Fibroblast of skin of right quadriceps (primary cell): ENCODE results near the gene SNRPD2.
"Not testable (repeated sequence)": the region's sequence is repeated elsewhere in the genome, so short reads cannot be mapped to it uniquely, and the experiment has no call there.

Source experiments
- DNase-seq: peaks from one replicate; pipeline ENCODE4 v3.0.0-alpha.2; 2013

SNRPD2 gene

GRCh38 chr19:45691516-45692186 lies at the start of gene SNRPD2:
Gene SNRPD2 (minus strand): TSS chr19:45691953. CDS start chr19:45691888, 65 bp downstream.
- peak; percentile 94 for DNase-seq

DNA sequence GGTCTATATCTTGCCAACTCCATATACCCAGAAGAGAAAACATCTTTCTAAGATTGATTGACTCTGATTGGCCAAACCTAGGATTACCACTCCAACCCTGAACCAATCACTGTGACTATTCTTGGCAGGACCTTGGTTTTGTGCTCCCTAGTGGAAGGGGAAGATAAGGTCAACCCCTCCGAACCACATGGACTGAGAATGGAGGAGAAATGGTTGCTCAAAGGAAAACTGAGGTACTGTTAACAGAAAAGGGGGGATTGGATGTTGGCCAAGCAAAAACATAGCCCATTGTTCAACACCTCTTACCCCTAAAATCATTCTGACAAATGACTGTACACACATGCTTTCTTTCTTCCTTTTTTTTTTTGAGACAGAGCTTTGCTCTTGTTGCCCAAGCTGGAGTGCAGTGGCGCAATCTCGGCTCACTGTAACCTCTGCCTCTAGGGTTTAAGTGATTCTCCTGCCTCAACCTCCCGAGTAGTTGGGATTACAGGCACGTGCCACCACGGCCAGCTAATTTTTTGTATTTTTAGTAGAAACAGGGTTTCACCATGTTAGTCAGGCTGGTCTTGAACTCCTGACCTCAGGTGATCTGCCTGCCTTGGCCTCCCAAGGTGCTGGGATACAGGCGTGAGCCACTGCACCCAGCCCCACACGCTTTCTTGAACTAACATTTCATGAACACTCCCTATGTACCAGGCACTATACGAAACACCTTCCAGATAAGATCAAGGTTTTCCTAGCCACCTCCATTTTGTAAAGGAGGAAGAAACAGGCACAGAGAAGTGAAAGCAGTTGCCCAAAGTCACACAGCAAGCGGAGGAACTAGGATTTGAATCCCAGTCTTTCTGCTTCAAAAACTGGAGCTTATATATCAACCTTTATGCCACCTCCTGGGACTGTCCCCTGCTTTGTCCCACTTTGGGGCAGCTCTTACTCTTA lies 48.0 kb upstream of the SNRPD2 start:
- no peak for DNase-seq

GRCh38 chr19:45733160-45733810 lies 41.5 kb upstream of the SNRPD2 start, which contains the start of gene MEIOSIN:
Gene MEIOSIN (plus strand): TSS chr19:45733439. CDS start chr19:45735377, 1,938 bp downstream.
- no peak for DNase-seq

- peak; percentile 99 for DNase-seq
These were observed 38.9 kb upstream of the SNRPD2 start, which contains the start of gene FBXO46 for GRCh38 chr19:45730368-45731288. Gene FBXO46 (minus strand): TSS chr19:45730896. CDS start chr19:45713495, 17,401 bp downstream.

GRCh38 chr19:45729800-45730290 lies 38.1 kb upstream of the SNRPD2 start:
- DNase-seq: no peak

GRCh38 chr19:45728683-45729082 lies 36.9 kb upstream of the SNRPD2 start:
- not testable (repeated sequence) for DNase-seq

GRCh38 chr19:45720065-45720464 lies 28.3 kb upstream of the SNRPD2 start:
- not testable (repeated sequence) for DNase-seq

DNA sequence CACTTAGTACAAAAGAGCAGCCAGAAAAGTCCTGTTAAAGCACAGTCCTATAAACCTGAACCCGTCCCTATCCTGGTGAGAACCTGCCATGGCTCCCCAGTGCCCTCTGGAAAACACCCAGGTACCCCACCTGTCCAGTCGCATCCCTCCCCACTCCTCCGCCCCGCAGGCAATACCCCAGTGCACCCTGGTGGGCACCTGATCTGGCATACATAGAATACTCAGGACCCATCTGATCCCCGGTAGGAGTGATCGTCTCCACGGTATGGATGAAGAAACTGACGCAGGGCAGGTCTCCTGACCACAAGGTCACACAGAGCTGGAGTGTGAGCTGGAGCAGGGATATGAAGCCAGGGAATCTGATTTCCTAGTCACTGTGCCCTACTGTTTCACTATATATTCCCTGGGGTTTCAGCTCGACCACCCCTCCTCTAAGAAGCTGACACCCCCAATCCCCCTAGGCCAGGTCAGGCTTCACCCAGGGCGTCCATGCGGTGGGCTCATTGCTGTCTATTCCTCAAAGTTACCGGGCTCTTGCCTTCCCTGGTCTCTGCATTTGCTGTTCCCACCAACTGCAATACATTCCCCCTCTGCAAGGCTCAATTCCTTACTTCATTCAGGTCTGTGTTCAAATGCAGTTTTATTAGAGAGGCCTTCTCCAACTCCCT lies 26.4 kb upstream of the SNRPD2 start:
- no peak for DNase-seq

GRCh38 chr19:45717131-45717982 lies 25.6 kb upstream of the SNRPD2 start:
- DNase-seq: peak; percentile 99

DNA sequence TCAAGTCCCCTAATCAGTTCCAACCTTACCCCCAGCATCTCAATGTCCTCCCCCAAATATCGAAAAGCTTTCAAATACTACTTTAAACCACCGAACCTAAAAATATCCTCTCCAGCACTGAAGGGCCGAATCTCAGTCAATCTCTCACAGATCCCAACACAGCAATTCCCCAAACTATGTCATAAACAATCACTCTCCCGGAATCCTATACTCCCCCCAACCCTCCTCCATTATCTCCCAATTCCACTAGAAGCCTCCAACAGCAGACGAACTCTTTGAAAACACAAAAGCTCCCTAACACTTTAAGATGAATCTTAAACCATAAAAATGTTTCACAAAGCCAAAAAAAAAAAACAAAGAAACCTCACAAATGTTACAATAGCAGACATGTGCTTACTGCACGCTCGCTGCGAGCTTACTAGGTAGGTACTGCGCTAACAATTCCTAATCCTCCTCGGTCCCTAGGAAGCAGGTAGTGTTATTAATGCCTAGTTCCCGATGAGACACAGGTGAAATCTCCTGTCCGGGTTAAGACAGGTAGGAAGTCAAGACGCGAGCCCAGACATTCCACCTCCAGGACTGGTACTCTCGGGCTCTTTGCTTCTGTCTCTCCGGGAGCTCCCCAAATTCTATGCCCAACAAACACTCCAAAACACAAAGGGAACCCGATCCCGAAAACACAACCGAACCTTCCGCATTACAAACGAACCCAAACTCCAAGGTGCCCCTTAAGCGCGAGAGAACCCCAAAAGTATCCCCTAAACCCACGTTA lies 24.8 kb upstream of the SNRPD2 start:
- DNase-seq: peak; percentile 35

DNA sequence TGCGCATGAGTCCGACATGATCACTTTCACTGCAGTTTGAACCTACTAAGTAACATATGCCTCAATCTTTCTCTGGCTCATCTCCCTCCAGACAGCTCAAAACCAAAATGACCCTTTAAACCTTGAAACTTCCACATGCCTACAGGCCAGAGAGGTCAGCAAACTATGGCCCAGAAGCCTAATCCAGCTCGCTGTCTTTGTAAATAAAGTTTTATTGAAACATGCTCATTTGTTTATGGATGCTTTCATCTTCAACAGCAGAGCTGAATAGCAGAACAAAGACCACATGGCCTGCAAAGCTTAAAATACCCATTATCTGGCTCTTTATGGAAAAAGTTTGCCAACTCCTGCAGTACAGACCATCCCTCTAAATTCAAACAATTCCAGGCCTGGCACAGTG lies 23.4 kb upstream of the SNRPD2 start:
- no peak for DNase-seq

- no peak for DNase-seq
These were observed 21.4 kb upstream of the SNRPD2 start for GRCh38 chr19:45713141-45713540.

- DNase-seq: no peak
These were observed 20.9 kb upstream of the SNRPD2 start for GRCh38 chr19:45712699-45713067.

DNA sequence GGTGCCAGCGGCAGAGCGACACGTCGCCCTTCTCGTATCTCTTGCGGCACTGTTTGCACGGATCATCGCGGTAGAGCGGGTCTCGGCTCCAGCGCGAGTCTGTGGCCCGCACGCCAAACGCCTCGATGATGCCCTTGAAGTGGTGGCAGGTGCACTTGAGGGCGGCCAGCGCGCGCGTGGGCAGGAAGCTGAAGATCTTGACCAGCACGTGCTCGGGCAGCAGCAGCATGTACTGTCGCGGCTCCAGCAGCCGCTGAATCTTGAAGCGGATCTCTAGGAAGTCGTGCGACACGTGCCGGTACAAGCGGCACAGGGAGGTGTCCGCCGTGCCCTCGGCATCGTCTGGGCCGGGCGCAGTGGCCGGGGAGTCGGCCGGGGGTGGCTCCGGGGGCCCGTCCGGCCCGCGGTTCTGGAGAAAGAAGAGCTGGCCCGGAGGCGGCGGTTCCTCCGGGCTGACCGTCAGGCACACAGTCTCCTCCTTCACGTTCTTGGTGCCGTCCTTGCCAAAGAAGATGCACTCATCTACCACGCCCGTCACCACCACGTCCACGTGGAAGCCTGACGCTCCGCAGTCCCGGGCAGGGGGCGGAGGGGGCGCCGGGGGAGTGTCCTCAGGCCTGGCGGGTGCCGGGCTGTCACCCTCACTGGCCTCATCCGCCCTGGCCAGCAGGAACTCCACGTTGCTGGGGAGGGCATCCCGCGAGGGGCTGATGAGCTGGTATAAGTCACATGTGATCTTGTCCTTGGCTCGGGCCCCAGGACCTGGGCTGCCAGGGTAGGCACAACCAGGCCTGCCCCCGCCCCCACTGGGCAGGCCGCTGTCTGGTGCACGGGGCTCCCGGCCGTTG lies 20.3 kb upstream of the SNRPD2 start:
- DNase-seq: no peak

DNA sequence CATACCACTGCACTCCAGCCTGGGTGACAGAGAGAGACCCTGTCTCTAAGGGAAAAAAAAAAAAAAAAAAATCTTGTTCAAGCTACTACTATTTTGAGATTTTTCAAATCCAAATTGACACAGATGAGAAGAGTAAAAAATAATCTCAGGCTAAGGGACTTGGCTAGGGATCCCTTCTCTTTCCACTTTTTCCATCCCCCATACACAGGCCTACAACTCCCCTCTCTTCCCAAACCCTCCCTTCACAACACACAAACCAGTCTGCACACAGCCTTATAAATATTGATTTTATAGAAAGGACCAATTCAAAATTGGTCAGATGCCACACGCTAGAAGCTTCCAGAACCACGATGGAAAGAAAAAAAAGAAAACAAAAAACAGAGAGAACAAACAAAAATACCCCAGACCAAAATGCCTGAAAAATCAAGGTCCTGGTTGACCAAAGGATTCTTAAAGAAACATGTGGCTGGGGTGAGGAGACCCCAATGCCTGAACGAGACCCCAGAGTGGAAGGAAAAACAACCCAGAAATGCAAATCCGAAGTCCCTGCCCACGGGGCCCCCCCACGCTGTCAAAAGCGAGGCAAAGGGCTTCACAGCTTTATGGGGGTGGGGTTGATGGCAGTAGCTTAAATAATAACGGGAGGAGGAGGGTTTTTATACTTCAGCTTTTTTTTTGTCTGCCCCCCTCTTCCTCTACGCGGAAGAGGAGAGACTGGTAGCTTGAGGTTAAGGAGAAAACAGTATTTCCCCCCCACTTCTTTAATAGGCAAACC lies 18.8 kb upstream of the SNRPD2 start:
- no peak for DNase-seq

GRCh38 chr19:45705710-45706415 lies 14.1 kb upstream of the SNRPD2 start:
- DNase-seq: no peak

- DNase-seq: no peak
These were observed 13.4 kb upstream of the SNRPD2 start for GRCh38 chr19:45705115-45705514.
